ENCODE results near the gene PHF23.

The PHF23 gene

DNA sequence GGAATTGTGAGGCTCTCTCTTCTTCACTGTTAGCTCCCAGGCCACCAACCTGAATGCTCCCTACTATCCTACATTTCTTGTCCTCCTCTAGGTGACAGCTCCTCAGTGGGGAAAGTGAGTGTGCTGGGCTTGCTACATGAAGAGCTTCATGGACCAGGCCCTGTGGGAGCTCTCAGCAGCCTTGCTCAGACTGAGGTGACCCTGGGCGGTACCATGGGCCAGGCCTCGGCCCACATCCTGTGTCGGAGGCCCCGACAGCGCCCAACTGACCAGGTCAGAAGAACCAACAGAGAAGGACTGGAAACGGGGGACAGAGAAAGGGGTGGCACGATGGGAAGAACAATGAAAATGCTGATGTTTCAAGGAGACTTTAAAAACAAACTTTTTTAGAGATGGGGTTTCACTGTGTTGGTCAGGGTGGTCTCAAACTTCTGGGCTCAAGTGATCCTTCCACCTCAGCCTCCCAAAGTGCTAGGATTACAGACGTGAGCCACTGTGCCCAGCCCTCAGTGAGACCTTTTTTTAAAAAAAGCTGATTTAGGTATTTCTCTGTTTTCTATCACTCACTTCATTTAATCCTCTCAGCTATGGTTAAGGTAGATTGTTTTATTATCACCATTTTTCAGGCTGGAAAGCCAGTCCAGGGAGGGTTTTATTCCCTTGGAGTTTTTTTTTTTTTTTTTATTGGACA is 17.7 kb upstream of the PHF23 start:
- DNase-seq (ENCODE audit: low read depth in 2 of 2), result no peak
- H3K4me3 ChIP-seq (replicated peaks in 1 of 2; ENCODE audit: low read depth in 2 of 2, low read length in 2 of 2), result no peak overlapping the region
- no peak for TF ChIP-seq CTCF (IDR thresholded peaks at IDR 0.05; ENCODE audit: low read depth, low read length)

- TF ChIP-seq CTCF (IDR thresholded peaks at IDR 0.05; ENCODE audit: low read depth, low read length), result no peak
- no peak overlapping the region for H3K4me3 ChIP-seq (replicated peaks in 1 of 2; ENCODE audit: low read depth in 2 of 2, low read length in 2 of 2)
- DNase-seq (ENCODE audit: low read depth in 2 of 2), result no peak
These were observed 15.3 kb upstream of the PHF23 start for GRCh38 chr17:7254511-7254910.

- DNase-seq (ENCODE audit: low read depth in 2 of 2), result no peak
- H3K4me3 ChIP-seq (replicated peaks in 1 of 2; ENCODE audit: low read depth in 2 of 2, low read length in 2 of 2), result peak overlapping the region; percentile 73 to 89
- TF ChIP-seq CTCF (IDR thresholded peaks at IDR 0.05; ENCODE audit: low read depth, low read length), result no peak
These were observed 13.8 kb upstream of the PHF23 start for GRCh38 chr17:7253082-7253481.

DNA sequence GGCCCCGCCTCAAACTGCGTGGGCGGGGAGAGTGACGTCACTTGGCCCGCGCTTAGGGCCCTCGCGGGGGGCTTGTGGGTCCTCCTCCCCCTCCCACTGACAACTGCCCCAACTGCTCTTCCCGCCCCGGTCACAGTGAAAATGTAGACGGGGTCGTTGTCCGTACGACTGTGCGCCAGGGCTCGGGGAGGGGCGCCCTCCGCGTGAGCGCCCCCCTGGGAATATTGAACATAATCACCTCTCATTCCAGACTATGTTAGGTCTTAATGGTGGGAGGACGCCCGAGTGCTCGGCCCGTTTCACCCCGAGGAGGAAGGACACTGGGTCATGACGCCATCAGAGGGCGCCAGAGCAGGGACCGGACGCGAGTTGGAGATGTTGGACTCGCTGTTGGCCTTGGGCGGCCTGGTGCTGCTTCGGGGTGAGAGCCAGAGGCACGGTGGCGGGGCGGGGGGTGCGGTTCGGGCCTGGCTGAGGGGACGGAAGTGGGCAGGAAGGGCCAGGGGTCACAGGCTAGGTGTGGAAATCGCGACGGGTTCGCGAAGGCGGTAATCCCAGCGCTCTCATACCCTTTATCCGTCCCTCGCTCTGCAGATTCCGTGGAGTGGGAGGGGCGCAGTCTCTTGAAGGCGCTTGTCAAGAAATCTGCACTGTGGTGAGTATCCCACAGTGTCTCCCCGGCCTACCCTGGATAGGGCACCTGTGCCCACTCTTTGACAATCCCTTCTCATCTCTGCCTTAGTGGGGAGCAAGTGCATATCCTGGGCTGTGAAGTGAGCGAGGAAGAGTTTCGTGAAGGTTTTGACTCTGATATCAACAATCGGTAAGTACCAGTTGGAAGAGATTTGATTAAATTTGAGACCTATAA is 13.2 kb upstream of the PHF23 start, which contains the start of gene ELP5:
Gene ELP5, plus strand, starts transcription at position 40 of the 868 bp plus-strand sequence. Its CDS starts 336 bp downstream, at position 376.
- H3K4me3 ChIP-seq (replicated peaks in 1 of 2; ENCODE audit: low read depth in 2 of 2, low read length in 2 of 2), result peak within 1 kb of the TSS; percentile 83 to 89
- no peak for TF ChIP-seq CTCF (IDR thresholded peaks at IDR 0.05; ENCODE audit: low read depth, low read length)
- peak; percentile 96 to 97 for DNase-seq (ENCODE audit: low read depth in 2 of 2)

DNA sequence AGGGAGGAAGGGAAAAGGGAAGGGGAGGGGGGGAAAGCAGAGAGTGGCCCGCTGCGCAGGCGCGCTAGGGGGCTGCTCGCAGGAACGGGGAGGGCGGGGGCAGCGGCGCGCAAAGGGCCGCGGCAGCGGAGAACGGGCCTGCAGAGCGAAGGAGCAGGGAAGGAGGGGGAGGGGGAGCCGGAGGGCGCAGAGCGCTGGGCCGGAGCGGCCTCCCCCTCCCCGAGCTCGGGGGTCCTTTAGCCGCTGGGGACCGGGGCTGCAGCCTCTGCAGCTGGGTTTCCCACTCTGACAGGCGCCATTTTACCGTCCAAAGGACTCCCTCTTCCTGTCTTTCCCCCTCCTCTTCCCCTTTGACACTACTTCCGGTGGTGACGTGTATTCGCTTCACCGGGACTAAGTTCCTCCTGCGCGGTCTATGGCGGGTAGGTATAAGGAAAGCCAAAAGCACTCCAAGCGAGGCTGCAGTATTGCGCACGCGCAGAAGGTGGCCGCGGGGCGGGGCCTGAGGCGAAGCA is 12.5 kb upstream of the PHF23 start, which contains the start of gene CTDNEP1:
Gene CTDNEP1, minus strand, starts transcription at position 74 of the 515 bp plus-strand sequence. CDS start 438 bp downstream, outside the sequence.
- TF ChIP-seq CTCF (IDR thresholded peaks at IDR 0.05; ENCODE audit: low read depth, low read length), result no peak
- peak; percentile 100 for DNase-seq (ENCODE audit: low read depth in 2 of 2)
- peak within 1 kb of the TSS; percentile 83 to 89 for H3K4me3 ChIP-seq (replicated peaks in 1 of 2; ENCODE audit: low read depth in 2 of 2, low read length in 2 of 2)

DNA sequence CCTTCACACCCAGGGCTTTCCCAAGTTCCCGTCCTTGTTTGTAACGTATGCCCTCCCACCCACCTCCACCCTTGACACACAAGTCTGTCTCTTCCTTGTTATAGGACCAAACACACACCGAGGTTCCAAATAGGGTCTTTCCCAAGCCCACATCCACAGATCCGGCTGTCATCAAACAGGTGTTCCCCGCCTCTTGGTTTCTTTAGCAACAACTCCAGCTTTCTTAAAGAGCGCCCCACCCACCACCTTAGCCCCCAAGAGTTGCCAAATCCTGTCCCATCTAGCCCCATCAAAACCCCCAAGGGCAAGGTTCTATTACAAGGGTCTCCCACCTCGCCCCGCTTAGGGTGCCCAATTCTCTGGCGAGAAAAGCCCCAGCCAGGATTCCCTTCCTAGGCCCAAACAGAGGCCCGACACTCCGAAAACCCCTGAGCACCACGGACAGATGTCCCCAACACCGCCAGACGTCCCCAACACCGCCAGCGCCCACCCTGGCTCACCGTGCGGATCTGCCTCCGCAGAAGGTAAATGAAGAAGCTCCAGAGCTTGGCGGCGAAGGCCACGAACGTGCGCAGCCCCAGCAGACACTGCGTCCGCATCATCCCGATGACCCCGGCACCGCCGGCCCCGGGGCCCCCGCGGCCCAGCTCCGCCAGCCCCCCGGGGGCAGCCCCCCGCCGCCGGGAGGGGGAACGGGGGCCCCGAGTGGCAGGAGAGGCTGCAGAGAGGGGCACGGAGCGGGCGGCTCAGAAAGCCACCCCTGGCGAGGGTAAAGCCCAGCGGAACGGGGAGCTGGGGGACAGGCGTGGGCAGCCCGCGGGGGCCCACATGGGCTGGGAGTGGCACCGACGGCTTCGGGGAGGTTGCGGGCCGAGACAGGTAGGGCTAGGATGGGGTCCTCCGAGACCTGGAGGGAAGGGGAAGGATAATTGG is 11.7 kb upstream of the PHF23 start:
- no peak for DNase-seq (ENCODE audit: low read depth in 2 of 2)
- TF ChIP-seq CTCF (IDR thresholded peaks at IDR 0.05; ENCODE audit: low read depth, low read length), result no peak
- peak overlapping the region; percentile 83 to 89 for H3K4me3 ChIP-seq (replicated peaks in 1 of 2; ENCODE audit: low read depth in 2 of 2, low read length in 2 of 2)
